Heart left ventricle (tissue), 16 donors: Measurements from ENCODE around the gene ZDHHC11B. TPM values are rescaled to one million over a fixed set of nuclear protein-coding genes. Genes with fewer than 3 reads are reported as not detected.
"Not testable (repeated sequence)": the region's sequence is repeated elsewhere in the genome, so short reads cannot be mapped to it uniquely, and the experiment has no call there.

Experiments used
- ATAC-seq, 4 donors: fragments of 200-7000 bp; cut with Tn5 transposase; one replicate each; pipeline ENCODE4 v1.9.1; 2020 to 2022; ENCODE audit warnings: moderate library complexity in 4 of 4, mild to moderate bottlenecking in 3 of 4, moderate number of reproducible peaks in 1 of 4
- DNase-seq, 5 donors: peaks; one replicate each; pipeline ENCODE4 v3.0.0-alpha.2; 2020
- H3K27ac ChIP-seq, 12 donors: fragments of 200-600 bp; sonication (generic) in 4 of 12; one replicate each; pipeline versions ENCODE4 v1.5.0 to v1.8.0; 2016 to 2022; ENCODE audit warnings: mild to moderate bottlenecking in 2 of 12
- H3K27me3 ChIP-seq, 9 donors: fragments of 200-600 bp; sonication (generic) in 2 of 9; one replicate each; pipeline versions ENCODE4 v1.5.1 to v1.8.0; 2016 to 2022; ENCODE audit warnings: mild to moderate bottlenecking in 3 of 9
- H3K36me3 ChIP-seq, 9 donors: fragments of 200-600 bp; sonication (generic) in 2 of 9; one replicate each; pipeline versions ENCODE4 v1.5.0 to v1.8.0; 2018 to 2022; ENCODE audit warnings: mild to moderate bottlenecking in 2 of 9
- H3K4me1 ChIP-seq, 12 donors: fragments of 200-600 bp; sonication (generic) in 4 of 12; one replicate each; pipeline versions ENCODE4 v1.5.0 to v1.8.0; 2016 to 2022; ENCODE audit warnings: mild to moderate bottlenecking in 3 of 12
- H3K4me3 ChIP-seq, 12 donors: fragments of 200-600 bp; sonication (generic) in 4 of 12; one replicate each; pipeline versions ENCODE4 v1.5.0 to v1.8.0; 2017 to 2022; ENCODE audit warnings: mild to moderate bottlenecking in 9 of 12, moderate library complexity in 4 of 12
- H3K9me3 ChIP-seq, 12 donors: fragments of 200-600 bp; sonication (generic) in 4 of 12; one replicate each; pipeline versions ENCODE4 v1.5.0 to v1.8.0; 2016 to 2022; ENCODE audit warnings: mild to moderate bottlenecking in 1 of 12
- POLR2A ChIP-seq, 2 donors: fragments of 450-650 bp; IDR thresholded peaks; one replicate each; pipeline ENCODE4 v1.6.1; 2017; ENCODE audit warnings: antibody characterized with exemption in 2 of 2, mild to moderate bottlenecking in 2 of 2, moderate library complexity in 2 of 2
- WGBS, 4 donors: extraction: QIAGEN DNeasy Blood & Tissue Kit in 2 of 4; methylation state at CpG; one replicate each; pipeline versions ENCODE4 v1.1.5 to v1.1.7; 2013 to 2018; 5-methylcytosine and 5-hydroxymethylcytosine counted together
- intact Hi-C, 10 donors: fragments of 100-400 bp; cut with DNase I; formaldehyde crosslinking; loops; one replicate each; pipeline versions ENCODE4 v1.11.1 to v1.14.2; 2022
- polyA plus RNA-seq, 2 donors: library from polyadenylated mRNA; stranded (reverse); fragments of 200-250 nt; gene quantifications; one replicate each; pipeline ENCODE4 v1.2.3, GENCODE V29; 2013
- total RNA-seq, 9 donors: library from RNA; depleted of rRNA in 2 of 9; stranded (reverse); fragments of >200 nt in 2 of 9; fragmentation: NEBNext Ultra II Directional in 3 of 9; extraction: Animal tissue kit (Norgen Biotek cat#: 25700) in 3 of 9; gene quantifications; one replicate each; pipeline versions ENCODE4 v1.1.0 to v1.2.4, GENCODE V29; 2016 to 2023
- TF ChIP-seq, protein P1 (sequence below), 12 donors: fragments of 200-600 bp; sonication (generic) in 4 of 12; IDR thresholded peaks; one replicate each; pipeline versions ENCODE4 v1.5.0 to v1.8.0; 2018 to 2022; ENCODE audit warnings: antibody characterized with exemption in 12 of 12, mild to moderate bottlenecking in 5 of 12
- donor health status: ischemic (EF 13 %, LVEDD 7.1; RV severe dilation, severe dysfunction).
- donor health status: healthy with polysubstance abuse.
- donor health status: DM: no; HTN: yes; CAD: no.
- donor health status: DM: no; HTN: no; CAD: no.
- donor health status: ischemic (EF 25% LVEDD 6.9; RV normal size, moderate dysfunction).
- donor health status: ischemic (EF 25% LVEDD 5.7; RV mildly dilated, moderate dysfunction).
- donor health status: healthy.
- donor health status: DM: yes; HTN: yes; CAD: no.
- donor health status: ischemic (EF 35%, LVEDD 5.7; RV mildly dilated, moderate dysfunction).
- donor health status: nonischemic (EF 11% LVEDD 7.7; RV severe dilation, severe dysfunction).
- donor health status: DM: yes; HTN: yes; CAD: no.
- donor health status: PGD.
- donor health status: ischemic (EF 29% LVEDD 5.4; RV normal size, mild dysfunction).
- donor health status: nonischemic (EF 23%, LVEDD 6.1; RV moderate dilation, normal function).

ZDHHC11B gene
- total and polyA plus RNA-seq, 11 donors, result 3.0 to 26.5 (median 8.8) TPM

DNA sequence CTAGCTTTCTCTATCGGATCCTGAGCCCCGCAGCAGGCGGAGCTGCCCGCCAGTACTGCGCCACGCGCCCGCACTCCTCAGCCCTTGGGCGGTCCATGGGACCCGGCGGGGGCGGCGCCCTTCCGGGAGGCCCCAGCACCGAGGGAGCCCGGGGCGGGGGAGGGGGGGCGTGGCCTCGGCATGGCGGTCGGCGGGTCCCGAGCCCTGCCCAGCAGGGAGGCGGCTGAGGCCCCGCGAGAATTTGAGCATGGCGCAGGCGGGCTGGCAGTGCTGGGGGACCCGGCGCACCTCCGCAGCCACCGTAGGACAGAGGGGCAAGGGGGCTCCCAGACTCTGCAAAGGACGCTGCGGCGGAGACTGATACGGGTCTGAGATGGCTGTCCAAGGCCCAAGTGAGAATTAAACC is 6.8 kb downstream of the ZDHHC11B start:
- DNase-seq, result peak in 2 of 5 donors; percentile 29 to 35

GRCh38 chr5:776862-777711 is 7.4 kb downstream of the ZDHHC11B start:
- WGBS, 4 donors, result 86 to 89% (median 87%) methylated on average over 42 of the region's 42 CpGs
- intact Hi-C loops, result loop anchor here in 3 of 10 donors (2.0 to 10.0 kb wide), 4 partner anchors 92 to 115 kb away; partner anchors contain the start of genes BRD9 (in 1 of the 3) and TRIP13 (in 1 of the 3)
- H3K4me1 ChIP-seq, result peaks cover 0 to 41% (median 1%) of the 10 kb centered on the region in 12 donors
- H3K27ac ChIP-seq, result peak overlapping the region in 1 of 12 donors; percentile 4
- peak in 2 of 5 donors; percentile 29 to 53 for DNase-seq
- H3K36me3 ChIP-seq, result peaks cover 0 to 10% (median 0%) of the 10 kb centered on the region in 9 donors
- no peak overlapping the region for H3K4me3 ChIP-seq
- H3K27me3 ChIP-seq, result no peaks in the 10 kb centered on the region
- no peaks in the 10 kb centered on the region for H3K9me3 ChIP-seq
- ATAC-seq, result no peak
- TF ChIP-seq POLR2A (IDR thresholded peaks at IDR 0.05), result no peak
- TF ChIP-seq, protein P1, sequence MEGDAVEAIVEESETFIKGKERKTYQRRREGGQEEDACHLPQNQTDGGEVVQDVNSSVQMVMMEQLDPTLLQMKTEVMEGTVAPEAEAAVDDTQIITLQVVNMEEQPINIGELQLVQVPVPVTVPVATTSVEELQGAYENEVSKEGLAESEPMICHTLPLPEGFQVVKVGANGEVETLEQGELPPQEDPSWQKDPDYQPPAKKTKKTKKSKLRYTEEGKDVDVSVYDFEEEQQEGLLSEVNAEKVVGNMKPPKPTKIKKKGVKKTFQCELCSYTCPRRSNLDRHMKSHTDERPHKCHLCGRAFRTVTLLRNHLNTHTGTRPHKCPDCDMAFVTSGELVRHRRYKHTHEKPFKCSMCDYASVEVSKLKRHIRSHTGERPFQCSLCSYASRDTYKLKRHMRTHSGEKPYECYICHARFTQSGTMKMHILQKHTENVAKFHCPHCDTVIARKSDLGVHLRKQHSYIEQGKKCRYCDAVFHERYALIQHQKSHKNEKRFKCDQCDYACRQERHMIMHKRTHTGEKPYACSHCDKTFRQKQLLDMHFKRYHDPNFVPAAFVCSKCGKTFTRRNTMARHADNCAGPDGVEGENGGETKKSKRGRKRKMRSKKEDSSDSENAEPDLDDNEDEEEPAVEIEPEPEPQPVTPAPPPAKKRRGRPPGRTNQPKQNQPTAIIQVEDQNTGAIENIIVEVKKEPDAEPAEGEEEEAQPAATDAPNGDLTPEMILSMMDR (IDR thresholded peaks at IDR 0.05), result no peak

More for the DNA sequence above, 6.8 kb downstream of the ZDHHC11B start:
- Histone ChIP-seq H3K4me3 (no peak overlapping the region), H3K27me3 (no peaks in the 10 kb centered on the region), H3K4me1 (peaks cover 0 to 41% (median 1%) of the 10 kb centered on the region in 12 donors), H3K27ac (no peak overlapping the region), H3K36me3 (peaks cover 0 to 10% (median 0%) of the 10 kb centered on the region in 9 donors), H3K9me3 (no peaks in the 10 kb centered on the region)
- intact Hi-C loops, result loop anchor here in 3 of 10 donors (2.0 to 10.0 kb wide), 4 partner anchors 93 to 115 kb away; partner anchors contain the start of genes BRD9 (in 1 of the 3) and TRIP13 (in 1 of the 3)
- no peak for ATAC-seq
- 88 to 96% (median 93%) methylated on average over 24 to 36 of the region's 36 CpGs for WGBS, 4 donors
- TF ChIP-seq, protein P1 (IDR thresholded peaks at IDR 0.05), result no peak
- no peak for TF ChIP-seq POLR2A (IDR thresholded peaks at IDR 0.05)

GRCh38 chr5:775961-776861 is 8.3 kb downstream of the ZDHHC11B start:
- Histone ChIP-seq H3K27ac (peak overlapping the region in 3 of 12 donors; percentile 4 to 62 (median 15)), H3K27me3 (no peaks in the 10 kb centered on the region), H3K4me3 (no peak overlapping the region), H3K4me1 (peaks cover 0 to 41% (median 1%) of the 10 kb centered on the region in 12 donors), H3K9me3 (no peaks in the 10 kb centered on the region), H3K36me3 (peaks cover 0 to 10% (median 0%) of the 10 kb centered on the region in 9 donors)
- TF ChIP-seq, protein P1 (IDR thresholded peaks at IDR 0.05), result no peak
- TF ChIP-seq POLR2A (IDR thresholded peaks at IDR 0.05), result no peak
- peak in 1 of 4 donors; percentile 0 for ATAC-seq
- intact Hi-C loops, result loop anchor here in 3 of 10 donors (2.0 to 10.0 kb wide), 4 partner anchors 91 to 116 kb away; partner anchors contain the start of genes BRD9 (in 1 of the 3) and TRIP13 (in 1 of the 3)
- WGBS, 4 donors, result 81 to 90% (median 90%) methylated on average over 17 to 20 of the region's 20 CpGs
- peak in 3 of 5 donors; percentile 22 to 50 (median 40) for DNase-seq

- not testable (repeated sequence) for H3K27me3 ChIP-seq, H3K9me3 ChIP-seq, H3K4me3 ChIP-seq
- DNase-seq (peak in 2 of 5 donors; percentile 54 to 60), ATAC-seq (peak in 3 of 4 donors; percentile 3 to 41 (median 18))
- peak overlapping the region in 2 of 12 donors; percentile 15 to 62 for H3K27ac ChIP-seq
- peaks cover 0 to 41% (median 1%) of the 10 kb centered on the region in 12 donors for H3K4me1 ChIP-seq
- peaks cover 0 to 10% (median 0%) of the 10 kb centered on the region in 9 donors for H3K36me3 ChIP-seq
- WGBS, 4 donors, result 56 to 85% (median 79%) methylated on average over 7 to 9 of the region's 9 CpGs; no CpG with 5 or more reads in 1 of the 4 donors
- intact Hi-C loops, result loop anchor here in 2 of 10 donors (5.0 to 10.0 kb wide), 3 partner anchors 91 to 117 kb away; partner anchors contain the start of genes BRD9 (in 1 of the 2) and TRIP13 (in 1 of the 2)
These were observed 9.0 kb downstream of the ZDHHC11B start for GRCh38 chr5:775595-775960.

DNA sequence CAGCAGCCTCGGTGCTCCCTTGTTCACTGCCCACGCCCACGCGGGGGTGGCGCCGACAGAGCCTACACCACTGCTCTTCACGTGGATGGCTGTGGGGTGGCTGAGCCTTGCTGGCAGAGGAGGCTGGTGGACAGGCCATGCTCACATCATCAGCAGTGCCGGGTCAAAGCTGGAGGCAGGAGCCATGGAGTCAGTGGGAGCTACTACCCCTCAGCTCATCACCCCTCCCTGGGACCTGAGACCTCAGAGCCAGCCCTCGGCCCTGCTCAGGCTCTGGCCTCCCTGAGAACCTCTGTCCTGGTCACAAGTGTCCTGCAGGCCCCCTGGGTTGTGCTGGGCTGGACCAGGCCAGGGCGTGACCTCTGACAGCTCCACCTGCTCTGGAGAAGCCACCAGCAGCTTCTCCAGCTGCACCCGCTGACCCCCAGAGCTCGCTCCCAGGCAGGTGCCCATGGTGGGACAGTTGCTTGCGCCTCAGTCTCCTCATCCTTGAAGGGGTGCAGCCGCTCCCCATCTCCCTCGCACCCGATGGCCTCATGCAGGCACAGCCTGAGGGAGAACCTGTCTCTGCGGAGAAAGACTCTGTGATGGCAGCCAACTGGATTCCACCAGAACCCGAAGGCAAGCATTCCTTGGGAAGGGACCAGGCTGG is 9.5 kb downstream of the ZDHHC11B start:
- peaks cover 0 to 41% (median 1%) of the 10 kb centered on the region in 12 donors for H3K4me1 ChIP-seq
- peaks cover 0 to 10% (median 0%) of the 10 kb centered on the region in 9 donors for H3K36me3 ChIP-seq
- H3K9me3 ChIP-seq, ATAC-seq, H3K27me3 ChIP-seq, H3K4me3 ChIP-seq: not testable (repeated sequence)
- peak overlapping the region in 1 of 12 donors; percentile 15 for H3K27ac ChIP-seq
- DNase-seq, result peak in 3 of 5 donors; percentile 32 to 53 (median 41)
- WGBS, 4 donors, result 80 to 90% (median 84%) methylated on average over 11 to 18 of the region's 18 CpGs
- intact Hi-C loops, result loop anchor here in 3 of 10 donors (5.0 to 10.0 kb wide), 4 partner anchors 90 to 117 kb away; partner anchors contain the start of genes BRD9 (in 1 of the 3) and TRIP13 (in 1 of the 3)

- not testable (repeated sequence) for H3K27ac ChIP-seq, H3K4me3 ChIP-seq, H3K27me3 ChIP-seq, ATAC-seq, H3K9me3 ChIP-seq
- Histone ChIP-seq H3K36me3 (peaks cover 0 to 10% (median 0%) of the 10 kb centered on the region in 9 donors), H3K4me1 (peaks cover 0 to 46% (median 1%) of the 10 kb centered on the region in 12 donors)
- intact Hi-C loops, result loop anchor here in 3 of 10 donors (5.0 to 10.0 kb wide), 3 partner anchors 90 to 100 kb away; no protein-coding TSS in a partner anchor
- peak in 3 of 5 donors; percentile 20 to 33 (median 30) for DNase-seq
- WGBS, 4 donors, result 86 to 100% (median 92%) methylated on average over 2 to 6 of the region's 6 CpGs
These were observed 10.2 kb downstream of the ZDHHC11B start for GRCh38 chr5:774304-774703.
